Putamen (tissue), 1 donor: ENCODE data around the gene GGNBP2.

Source experiments
- DNase-seq: peaks from one replicate; pipeline ENCODE4 v3.0.0-alpha.2; 2016; ENCODE audit warnings: low spot score

GGNBP2 gene

DNA sequence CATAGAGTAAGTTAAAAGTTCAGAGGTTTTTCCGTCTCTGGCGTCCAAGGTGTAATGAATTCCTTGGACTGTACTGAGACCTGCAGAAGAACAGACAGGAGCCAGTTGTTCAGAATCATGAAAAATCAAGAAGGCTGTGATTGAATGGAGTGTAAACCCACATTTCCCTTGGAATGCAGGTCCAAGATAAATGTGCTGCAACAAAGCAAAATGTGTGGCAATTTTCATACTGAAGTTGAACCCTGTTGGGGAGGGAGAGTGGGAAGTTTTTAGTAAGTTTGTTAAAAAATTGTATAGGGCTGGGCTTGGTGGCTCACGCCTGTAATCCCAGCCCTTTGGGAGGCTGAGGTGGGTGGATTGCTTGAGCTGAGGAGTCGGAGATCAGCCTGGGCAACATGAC, 21.4 kb downstream of the GGNBP2 start:
- no peak for DNase-seq

DNA sequence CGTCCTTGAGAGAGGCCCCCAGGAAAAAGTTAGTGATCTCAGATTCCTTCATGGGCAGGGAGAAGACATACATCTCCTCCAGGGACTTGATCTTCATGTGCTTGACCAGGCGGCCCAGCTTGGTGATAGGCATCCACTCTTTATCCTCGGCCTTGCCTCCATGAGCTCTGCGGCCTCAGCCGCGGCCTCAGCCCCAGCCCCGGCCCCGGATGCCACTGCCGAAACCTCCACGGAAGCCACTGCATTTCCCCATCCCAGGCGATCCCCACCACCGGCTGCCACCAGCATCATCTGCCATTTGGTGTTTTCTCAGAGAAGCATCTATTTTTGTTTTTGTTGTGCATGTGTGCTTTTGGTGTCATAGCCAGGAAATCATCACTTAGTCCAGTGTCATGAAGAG, 30.3 kb downstream of the GGNBP2 start:
- DNase-seq = no peak

DNA sequence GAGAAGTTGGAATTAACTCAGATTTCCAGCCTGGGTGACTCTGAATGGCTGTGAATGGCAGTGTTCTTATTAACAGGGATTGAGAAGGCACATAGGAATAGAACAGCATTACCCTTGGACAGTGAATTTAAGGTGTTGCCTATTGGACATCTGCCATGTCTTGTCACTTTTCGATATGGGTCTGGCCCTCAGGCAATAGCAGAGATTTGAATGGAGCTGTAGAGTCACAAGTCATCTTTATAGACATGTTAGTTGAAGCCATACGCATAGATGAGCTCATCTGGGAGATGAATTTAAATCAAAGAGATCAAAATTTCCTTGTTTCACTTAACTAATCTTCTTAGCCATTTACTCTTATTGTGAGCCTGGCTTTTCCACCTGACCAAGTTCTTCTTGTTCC, 32.1 kb downstream of the GGNBP2 start:
- no peak for DNase-seq

GRCh38 chr17:36578671-36579070, 34.0 kb downstream of the GGNBP2 start:
- no peak for DNase-seq

- no peak for DNase-seq
These were observed 39.1 kb downstream of the GGNBP2 start for GRCh38 chr17:36583787-36584186.

GRCh38 chr17:36586138-36586537, 41.4 kb downstream of the GGNBP2 start:
- DNase-seq = no peak

- no peak for DNase-seq
These were observed 45.4 kb downstream of the GGNBP2 start for GRCh38 chr17:36590082-36590481.

DNA sequence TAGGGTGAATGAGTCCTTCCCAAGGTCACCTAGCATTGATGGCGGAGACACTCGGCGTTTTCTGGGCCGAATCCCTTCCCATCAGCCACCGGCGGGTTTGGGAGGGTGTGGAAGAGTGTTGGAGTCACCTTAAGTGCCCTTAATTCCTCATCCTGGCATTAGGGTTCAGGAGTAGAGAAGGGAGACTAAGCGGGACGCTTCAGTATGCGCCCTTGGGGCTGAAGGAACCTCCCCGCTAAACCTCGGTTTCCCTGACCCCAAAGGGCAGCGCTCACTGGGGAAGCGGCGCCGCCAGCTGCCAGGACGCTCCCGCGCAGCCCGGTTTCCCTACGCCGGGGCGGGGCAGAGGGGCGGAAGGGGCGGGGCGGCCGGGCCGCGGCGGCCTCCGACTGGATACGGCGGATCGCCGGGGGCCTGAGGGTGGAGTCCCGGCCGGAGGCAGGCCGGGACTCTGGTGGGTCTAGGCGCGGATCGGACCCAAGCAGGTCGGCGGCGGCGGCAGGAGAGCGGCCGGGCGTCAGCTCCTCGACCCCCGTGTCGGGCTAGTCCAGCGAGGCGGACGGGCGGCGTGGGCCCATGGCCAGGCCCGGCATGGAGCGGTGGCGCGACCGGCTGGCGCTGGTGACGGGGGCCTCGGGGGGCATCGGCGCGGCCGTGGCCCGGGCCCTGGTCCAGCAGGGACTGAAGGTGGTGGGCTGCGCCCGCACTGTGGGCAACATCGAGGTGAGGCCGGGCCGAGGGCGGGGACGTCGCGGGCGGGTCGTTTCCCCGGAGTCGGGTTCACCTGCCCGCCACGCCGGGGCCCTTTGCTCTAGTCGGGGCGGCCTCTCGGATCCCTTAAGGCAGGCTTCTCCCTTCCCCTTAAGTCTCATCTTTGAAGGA, 47.0 kb downstream of the GGNBP2 start, which contains the start of gene DHRS11:
TSS of gene DHRS11 (plus strand) at position 446 of the 882 bp plus-strand sequence. CDS start at position 577, 131 bp downstream.
- peak; percentile 82 for DNase-seq

- no peak for DNase-seq
These were observed 47.6 kb downstream of the GGNBP2 start for GRCh38 chr17:36592316-36592715.

GRCh38 chr17:36592716-36593321, 48.1 kb downstream of the GGNBP2 start:
- no peak for DNase-seq

DNA sequence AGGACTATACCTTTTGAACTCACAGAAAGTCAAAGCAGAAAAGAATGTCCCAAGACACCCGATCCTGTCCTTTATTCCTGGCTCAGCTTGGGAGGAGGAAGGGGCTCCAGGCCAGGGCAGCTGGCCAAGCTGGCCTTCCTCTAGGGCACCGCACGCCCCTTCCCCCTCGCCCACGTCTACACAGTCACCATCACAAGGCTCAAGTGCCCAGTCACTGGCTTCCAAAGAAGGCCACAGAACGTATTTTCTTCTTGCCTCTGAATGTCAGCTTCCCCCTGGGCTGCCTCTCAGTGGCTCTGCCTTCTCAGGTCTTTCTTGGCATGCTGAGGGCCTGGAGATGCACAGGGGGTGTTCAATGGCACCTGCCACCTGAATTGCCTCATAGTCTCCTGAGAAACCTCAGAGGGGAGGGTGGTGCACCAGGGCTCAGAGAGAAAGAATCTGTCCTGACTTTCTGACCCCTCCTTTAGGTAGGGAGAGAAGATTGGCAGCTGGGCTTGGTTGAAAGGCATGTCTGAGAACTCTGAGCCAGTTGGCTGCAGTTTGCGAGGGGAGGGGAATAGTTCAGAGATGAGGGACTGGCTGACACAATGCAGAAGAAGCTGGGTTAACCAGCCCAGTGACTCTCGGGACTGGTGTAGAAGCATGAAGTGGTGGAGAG, 49.1 kb downstream of the GGNBP2 start:
- DNase-seq = no peak

DNA sequence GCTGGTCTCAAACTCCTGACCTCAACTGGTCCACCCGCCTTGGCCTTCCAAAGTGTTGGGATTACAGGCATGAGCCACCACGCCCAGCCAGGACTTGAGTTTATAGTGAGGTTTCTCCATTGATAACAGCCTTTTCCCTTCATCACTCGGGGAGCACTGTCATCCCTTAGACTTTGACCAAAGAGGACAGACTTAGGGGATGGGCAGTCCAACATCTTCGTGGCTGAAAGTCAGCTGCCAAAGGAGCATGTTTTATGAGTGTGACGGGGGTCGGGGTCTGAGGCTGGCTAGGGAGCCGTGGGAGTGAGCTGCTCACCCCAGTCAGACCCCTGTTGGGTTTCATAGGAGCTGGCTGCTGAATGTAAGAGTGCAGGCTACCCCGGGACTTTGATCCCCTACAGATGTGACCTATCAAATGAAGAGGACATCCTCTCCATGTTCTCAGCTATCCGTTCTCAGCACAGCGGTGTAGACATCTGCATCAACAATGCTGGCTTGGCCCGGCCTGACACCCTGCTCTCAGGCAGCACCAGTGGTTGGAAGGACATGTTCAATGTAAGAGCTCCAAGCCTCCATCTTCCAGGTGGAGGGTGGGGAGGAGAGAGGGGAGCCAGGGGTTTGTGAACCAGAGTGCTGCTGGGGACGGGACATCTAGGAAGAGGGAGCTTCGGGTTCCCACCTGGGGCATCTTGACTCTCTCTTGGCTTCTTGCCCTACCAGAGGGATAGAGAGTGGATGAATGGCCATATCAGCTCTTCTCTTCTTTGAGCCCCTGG, 50.1 kb downstream of the GGNBP2 start:
- DNase-seq = no peak

- no peak for DNase-seq
These were observed 52.5 kb downstream of the GGNBP2 start for GRCh38 chr17:36597226-36597625.

DNA sequence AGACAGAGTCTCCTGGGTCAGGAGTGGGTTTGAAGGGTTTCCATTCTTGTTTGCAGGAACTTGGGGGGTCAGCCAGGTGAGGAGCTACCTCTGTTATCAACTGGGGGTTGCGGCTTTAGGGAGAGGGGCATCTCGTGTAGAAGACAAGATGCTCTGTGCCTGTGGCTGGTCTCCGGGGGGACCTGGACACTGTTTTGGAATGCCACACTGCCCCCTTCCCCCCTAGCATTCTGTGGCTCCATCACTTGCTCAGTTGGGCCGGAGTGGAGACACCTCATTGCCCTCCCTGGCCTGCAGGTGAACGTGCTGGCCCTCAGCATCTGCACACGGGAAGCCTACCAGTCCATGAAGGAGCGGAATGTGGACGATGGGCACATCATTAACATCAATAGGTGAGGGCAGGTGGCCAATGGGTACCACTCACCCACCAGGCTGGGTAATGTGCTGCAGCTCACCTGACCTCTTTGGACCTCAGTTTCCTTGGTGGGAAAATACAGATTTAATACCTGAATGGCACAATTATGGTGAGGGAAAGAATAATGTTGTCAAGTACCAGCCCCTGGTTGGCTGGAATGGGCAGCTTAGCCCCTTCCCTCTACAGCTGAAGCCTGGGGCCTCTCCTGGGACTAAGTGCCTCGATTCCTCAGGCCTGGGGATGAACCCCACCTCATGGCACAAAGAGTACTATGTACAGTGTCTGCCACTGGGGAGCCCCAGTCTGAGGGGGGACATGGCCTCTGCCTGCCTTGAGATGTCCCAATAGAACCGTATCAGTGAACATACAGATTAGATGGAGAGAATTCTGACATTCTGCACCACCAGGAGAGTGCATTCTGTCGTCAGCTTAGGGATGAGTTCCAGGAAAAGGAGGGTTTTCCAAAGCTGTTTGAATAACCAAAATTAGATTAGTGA, 53.4 kb downstream of the GGNBP2 start:
- DNase-seq = no peak

- no peak for DNase-seq
These were observed 54.3 kb downstream of the GGNBP2 start for GRCh38 chr17:36598951-36599401.

GRCh38 chr17:36599546-36600250, 55.0 kb downstream of the GGNBP2 start:
- no peak for DNase-seq

DNA sequence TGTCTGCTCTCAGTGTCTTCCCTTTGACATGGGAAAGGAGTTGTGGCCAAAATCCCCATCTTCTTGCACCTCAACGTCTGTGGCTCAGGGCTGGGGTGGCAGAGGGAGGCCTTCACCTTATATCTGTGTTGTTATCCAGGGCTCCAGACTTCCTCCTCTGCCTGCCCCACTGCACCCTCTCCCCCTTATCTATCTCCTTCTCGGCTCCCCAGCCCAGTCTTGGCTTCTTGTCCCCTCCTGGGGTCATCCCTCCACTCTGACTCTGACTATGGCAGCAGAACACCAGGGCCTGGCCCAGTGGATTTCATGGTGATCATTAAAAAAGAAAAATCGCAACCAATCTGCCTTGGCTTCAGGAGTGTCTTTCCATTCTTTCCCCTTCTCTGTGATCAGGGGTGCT, 55.7 kb downstream of the GGNBP2 start:
- DNase-seq = no peak

DNA sequence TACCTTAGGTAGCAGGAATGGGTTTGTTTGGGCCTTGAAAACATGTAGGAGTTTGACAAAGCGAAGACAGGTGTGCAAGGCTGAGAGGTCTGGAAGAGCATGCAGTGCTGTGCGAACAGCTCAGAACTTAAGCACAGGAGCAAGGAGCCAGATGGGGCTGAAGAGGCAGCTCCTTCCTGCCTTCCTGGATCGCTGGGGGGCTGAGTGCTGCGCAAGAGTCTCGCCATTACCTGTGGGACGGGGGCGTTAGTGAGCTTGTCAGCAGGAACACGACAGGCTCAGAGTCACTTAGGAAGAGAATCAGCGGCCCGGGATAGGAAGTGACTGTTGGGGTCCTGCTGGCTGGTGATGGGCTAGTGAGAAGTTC, 56.2 kb downstream of the GGNBP2 start:
- DNase-seq = no peak

DNA sequence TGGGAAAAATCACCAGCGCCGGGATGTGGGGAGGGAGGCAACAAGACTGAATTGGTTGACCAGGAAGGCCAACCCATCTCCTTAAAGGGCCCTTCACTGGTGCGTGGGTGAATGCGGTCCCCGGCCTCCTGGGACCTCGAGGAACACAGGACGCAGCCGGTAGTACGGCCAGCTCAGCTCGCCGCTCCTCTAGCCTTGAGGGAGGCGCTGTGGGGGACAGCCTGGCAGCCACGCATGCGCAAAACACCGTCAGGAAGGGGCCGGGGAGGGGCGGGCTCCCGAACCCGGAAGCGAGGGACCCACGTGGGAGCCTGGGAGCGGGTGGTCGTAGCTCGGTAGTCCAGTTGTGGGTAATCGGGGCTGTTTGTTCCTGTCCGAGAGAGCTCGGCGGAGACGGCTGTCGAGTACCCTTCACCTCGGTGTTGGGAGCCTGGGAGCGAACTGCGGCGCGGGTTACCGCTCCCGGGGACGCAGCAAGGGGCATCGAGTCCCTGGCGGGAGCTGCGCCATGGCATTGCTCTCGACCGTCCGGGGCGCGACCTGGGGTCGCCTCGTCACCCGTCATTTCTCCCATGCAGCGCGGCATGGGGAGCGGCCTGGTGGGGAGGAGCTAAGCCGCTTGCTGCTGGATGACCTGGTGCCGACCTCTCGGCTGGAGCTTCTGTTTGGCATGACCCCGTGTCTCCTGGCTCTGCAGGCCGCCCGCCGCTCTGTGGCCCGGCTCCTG, 56.7 kb downstream of the GGNBP2 start, which contains the start of gene MRM1:
TSS of gene MRM1 (plus strand) at position 281 of the 727 bp plus-strand sequence. CDS start at position 509, 228 bp downstream.
- DNase-seq = peak; percentile 94
